SK-N-SH (cell line): ENCODE results near the gene ME1. TPM values are rescaled to one million over a fixed set of nuclear protein-coding genes. Genes with fewer than 3 reads are reported as not detected.

Source experiments
- CTCF ChIA-PET: fragments of 300-600, 350-600 bp; formaldehyde crosslinking; extraction: SDS; loops from one replicate; lab custom pipeline; 2021; lab: Yijun Ruan, JAX
- POLR2A ChIA-PET: fragments of 350-600 bp; sonication (Branson Sonifier 250); formaldehyde crosslinking; extraction: SDS; loops from one replicate; lab custom pipeline; 2020; ENCODE audit warnings: antibody characterized with exemption, inconsistent platforms; lab: Yijun Ruan, JAX
- DNase-seq: peaks from one replicate; pipeline ENCODE4 v3.0.0; 2012
- H2AFZ ChIP-seq: fragments of 200-600 bp; sonication (generic); 2 replicates; pipeline ENCODE4 v1.8.1; 2016; ENCODE audit warnings: antibody characterized with exemption, mild to moderate bottlenecking, low read depth
- H3F3A ChIP-seq: fragments of 200-600 bp; sonication (generic); replicated peaks from 2 replicates; pipeline ENCODE3; 2016; ENCODE audit warnings: antibody characterized with exemption, mild to moderate bottlenecking; ENCODE audit not compliant: insufficient read depth
- H3K27ac ChIP-seq, 2 experiments: fragments of 200-500 bp in 1 of 2; fragments of 200-600 bp in 1 of 2; sonication (Bioruptor generic) in 1 of 2; sonication (generic), shearing (Covaris generic) in 1 of 2; 2 replicates each; pipeline versions ENCODE4 v1.5.1 to v1.6.1; 2014 to 2016; ENCODE audit warnings: low read depth in 2 of 2, inconsistent platforms in 1 of 2, low read length in 1 of 2, mild to moderate bottlenecking in 1 of 2, mixed read lengths in 1 of 2
- H3K27me3 ChIP-seq: fragments of 200-600 bp; sonication (generic), shearing (Covaris generic); 2 replicates; pipeline ENCODE4 v1.6.1; 2016; ENCODE audit warnings: mixed run types; ENCODE audit not compliant: insufficient read depth
- H3K36me3 ChIP-seq, 2 experiments: fragments of 200-500 bp in 1 of 2; fragments of 200-600 bp in 1 of 2; sonication (Bioruptor generic) in 1 of 2; sonication (generic) in 1 of 2; replicated peaks in 1 of 2; 2 replicates each; pipeline versions ENCODE3 to v1.5.1; 2014 to 2016; ENCODE audit warnings: low read length in 1 of 2, mild to moderate bottlenecking in 1 of 2; ENCODE audit not compliant: insufficient read depth in 2 of 2, control insufficient read depth in 1 of 2
- H3K4me1 ChIP-seq, 2 experiments: fragments of 200-500 bp in 1 of 2; fragments of 200-600 bp in 1 of 2; sonication (Bioruptor generic) in 1 of 2; sonication (generic), shearing (Covaris generic) in 1 of 2; 2 replicates each; pipeline versions ENCODE4 v1.5.1 to v1.6.1; 2014 to 2016; ENCODE audit warnings: low read depth in 1 of 2, low read length in 1 of 2, mixed run types in 1 of 2; ENCODE audit not compliant: insufficient read depth in 2 of 2, control insufficient read depth in 1 of 2
- H3K4me2 ChIP-seq: fragments of 200-600 bp; sonication (generic), shearing (Covaris generic); 2 replicates; pipeline ENCODE4 v1.6.1; 2017; ENCODE audit warnings: mixed run types
- H3K4me3 ChIP-seq, 2 experiments: fragments of 200-500 bp in 1 of 2; fragments of 200-600 bp in 1 of 2; sonication (Bioruptor generic) in 1 of 2; sonication (generic), shearing (Covaris generic) in 1 of 2; 2 replicates each; pipeline versions ENCODE4 v1.5.1 to v1.8.1; 2014 to 2016; ENCODE audit warnings: low read depth in 2 of 2, inconsistent platforms in 1 of 2, low read length in 1 of 2, mild to moderate bottlenecking in 1 of 2, mixed read lengths in 1 of 2, moderate library complexity in 1 of 2
- H3K79me2 ChIP-seq: fragments of 200-600 bp; sonication (generic); 2 replicates; pipeline ENCODE4 v1.8.1; 2017; ENCODE audit warnings: mild to moderate bottlenecking; ENCODE audit not compliant: insufficient read depth
- H3K9ac ChIP-seq: fragments of 200-600 bp; sonication (generic); 2 replicates; pipeline ENCODE4 v1.6.1; 2017; ENCODE audit warnings: mixed run types
- H3K9me2 ChIP-seq: fragments of 200-600 bp; sonication (generic); 2 replicates; pipeline ENCODE4 v1.6.1; 2017; ENCODE audit warnings: mixed run types
- H3K9me3 ChIP-seq: fragments of 200-600 bp; sonication (generic); 2 replicates; pipeline ENCODE4 v1.6.1; 2017; ENCODE audit warnings: mixed run types, mild to moderate bottlenecking, moderate library complexity
- H4K20me1 ChIP-seq: fragments of 200-600 bp; sonication (generic); 2 replicates; pipeline ENCODE4 v1.6.1; 2017; ENCODE audit warnings: mild to moderate bottlenecking, mixed run types; ENCODE audit not compliant: insufficient read depth
- CHD2 ChIP-seq: fragments of 150-350 bp; IDR thresholded peaks from 2 replicates; pipeline ENCODE4 v1.6.1; 2018; ENCODE audit warnings: low read length; ENCODE audit not compliant: partially characterized antibody
- CTCF ChIP-seq: fragments of 200-600 bp; sonication (generic); IDR thresholded peaks from 2 replicates; pipeline ENCODE4 v1.6.1; 2017; ENCODE audit warnings: antibody characterized with exemption, mild to moderate bottlenecking, moderate library complexity
- FOSL2 ChIP-seq: IDR thresholded peaks from 2 replicates; pipeline ENCODE4 v1.4.0; 2012; ENCODE audit warnings: low read depth, mild to moderate bottlenecking, moderate library complexity, borderline replicate concordance
- FOXJ3 ChIP-seq: sonication (generic); formaldehyde crosslinking; IDR thresholded peaks from 2 replicates; pipeline ENCODE4 v1.5.1; 2020; ENCODE audit warnings: mild to moderate bottlenecking, missing genetic modification reagents
- GATA2 ChIP-seq: sonication (generic); formaldehyde crosslinking; IDR thresholded peaks from 2 replicates; pipeline ENCODE4 v1.5.0; 2020; ENCODE audit warnings: mild to moderate bottlenecking, missing genetic modification reagents
- MEF2A ChIP-seq: IDR thresholded peaks from 2 replicates; pipeline ENCODE4 v1.4.0; 2012; ENCODE audit warnings: low read depth, borderline replicate concordance
- PBX3 ChIP-seq: IDR thresholded peaks from 2 replicates; pipeline ENCODE4; 2012
- POLR2AphosphoS5 ChIP-seq: IDR thresholded peaks from 2 replicates; pipeline ENCODE4 v1.6.1; 2012; ENCODE audit warnings: low read depth, low read length
- RAD21 ChIP-seq: IDR thresholded peaks from 2 replicates; pipeline ENCODE4 v1.6.1; 2012; ENCODE audit warnings: mild to moderate bottlenecking, low read length
- RCOR1 ChIP-seq: fragments of 150-350 bp; IDR thresholded peaks from 2 replicates; pipeline ENCODE4 v1.6.1; 2017; ENCODE audit warnings: antibody characterized with exemption, low read length
- REST ChIP-seq: IDR thresholded peaks from 2 replicates; pipeline ENCODE4 v1.6.1; 2012; ENCODE audit warnings: mild to moderate bottlenecking, low read depth, low read length, moderate library complexity
- RFX5 ChIP-seq: IDR thresholded peaks from 2 replicates; pipeline ENCODE4 v1.6.1; 2012; ENCODE audit warnings: mild to moderate bottlenecking, improper control_type of control experiment, low read length
- SMC3 ChIP-seq: IDR thresholded peaks from 2 replicates; pipeline ENCODE4 v1.6.1; 2012; ENCODE audit warnings: low read depth, low read length, improper control_type of control experiment
- TCF12 ChIP-seq: IDR thresholded peaks from 2 replicates; pipeline ENCODE4 v1.4.0; 2012
- TEAD4 ChIP-seq: IDR thresholded peaks from 2 replicates; pipeline ENCODE4 v1.4.0; 2012; ENCODE audit warnings: mild to moderate bottlenecking, borderline replicate concordance; ENCODE audit not compliant: insufficient read depth
- YY1 ChIP-seq: IDR thresholded peaks from 2 replicates; pipeline ENCODE4 v1.4.0; 2012; ENCODE audit warnings: low read depth, mild to moderate bottlenecking
- WGBS: methylation state at CpG from one replicate; pipeline ENCODE4 v1.1.6; 2017; ENCODE audit warnings: low lambda C conversion rate; 5-methylcytosine and 5-hydroxymethylcytosine counted together
- polyA plus RNA-seq, 3 experiments: library from polyadenylated mRNA; depleted of rRNA; stranded (reverse); fragments of >200 nt; gene quantifications; 2 replicates each; pipeline ENCODE4 v1.2.3, GENCODE V29; 2012
- TF ChIP-seq, protein P1 (sequence below): fragments of 150-350 bp; IDR thresholded peaks from 2 replicates; pipeline ENCODE4 v1.6.1; 2016; ENCODE audit warnings: mild to moderate bottlenecking, low read depth, low read length
- TF ChIP-seq, protein P2 (sequence below): fragments of 150-350 bp; IDR thresholded peaks from 2 replicates; pipeline ENCODE4 v1.6.1; 2017; ENCODE audit warnings: antibody characterized with exemption, low read length, low read depth, borderline replicate concordance
- TF ChIP-seq, protein P3 (sequence below): IDR thresholded peaks from 2 replicates; pipeline ENCODE4 v1.4.0; 2012; ENCODE audit warnings: low read depth

Gene ME1
- polyA plus RNA-seq, 1 of the 3 experiments (the other 2 are of a cell fraction), result 4.9 TPM

DNA sequence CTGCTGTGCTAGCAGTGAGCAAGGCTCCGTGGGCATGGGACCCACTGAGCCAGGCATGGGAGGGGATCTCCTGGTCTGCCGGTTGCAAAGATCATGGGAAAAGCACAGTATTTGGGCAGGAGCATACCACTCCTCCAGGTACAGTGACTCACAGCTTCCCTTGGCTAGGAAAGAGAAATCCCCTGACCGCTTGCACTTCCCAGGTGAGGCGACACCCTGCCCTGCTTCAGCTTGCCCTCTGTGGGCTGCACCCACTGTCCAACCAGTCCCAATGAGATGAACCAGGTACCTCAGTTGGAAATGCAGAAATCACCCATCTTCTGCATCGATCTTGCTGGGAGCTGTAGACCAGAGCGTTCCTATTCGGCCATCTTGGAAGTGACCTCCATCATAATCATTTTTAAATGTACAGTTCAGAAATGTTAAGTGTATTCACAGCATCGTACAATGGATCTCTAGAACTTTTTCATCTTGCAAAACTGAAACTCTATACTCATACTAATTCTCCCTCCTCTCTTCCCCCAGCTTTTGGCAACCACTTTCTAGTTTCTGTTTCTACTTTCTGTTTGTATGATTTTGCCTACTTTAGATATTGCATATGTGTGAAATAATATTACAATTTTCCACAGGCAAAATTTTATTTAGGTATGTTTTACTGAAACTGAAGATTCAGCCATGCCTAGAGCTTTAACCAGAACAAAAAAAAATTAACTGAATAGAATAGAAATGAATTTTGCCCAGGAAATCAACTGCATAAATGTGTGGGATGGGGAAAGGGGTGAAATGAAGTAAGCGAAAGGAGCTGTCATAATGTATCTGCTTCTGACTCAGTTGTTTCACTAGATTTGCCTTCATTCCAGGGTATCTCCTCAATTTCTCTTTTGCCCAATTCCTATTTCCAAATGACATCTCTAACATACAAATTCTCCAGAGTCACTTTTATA, 137.7 kb downstream of the ME1 start:
- H3K9me2 ChIP-seq, result no peaks in the 10 kb centered on the region
- POLR2A ChIA-PET, result no interaction called here

More for the DNA sequence above, 137.7 kb downstream of the ME1 start:
- no peak for DNase-seq
- Histone ChIP-seq H3F3A (no peaks in the 10 kb centered on the region), H3K36me3 (no peaks in the 10 kb centered on the region), H3K9me3 (no peaks in the 10 kb centered on the region), H3K4me3 (no peak overlapping the region), H3K27me3 (no peaks in the 10 kb centered on the region), H3K4me1 (no peaks in the 10 kb centered on the region), H3K27ac (no peak overlapping the region), H3K4me2 (no peak overlapping the region), H4K20me1 (no peaks in the 10 kb centered on the region), H2AFZ (no peak overlapping the region), H3K79me2 (no peaks in the 10 kb centered on the region), H3K9ac (no peak overlapping the region)
- 96% methylated on average over 8 of the region's 9 CpGs for WGBS
- TF ChIP-seq FOSL2 (no peak), GATA2 (no peak), YY1 (no peak), RAD21 (no peak), CTCF (no peak), FOXJ3 (CRISPR knock-in tag) (no peak), MEF2A (no peak), PBX3 (no peak), POLR2AphosphoS5 (no peak), RFX5 (no peak), TEAD4 (no peak), SMC3 (no peak), TCF12 (no peak), RCOR1 (no peak), CHD2 (no peak), REST (no peak)
- TF ChIP-seq, protein P1, sequence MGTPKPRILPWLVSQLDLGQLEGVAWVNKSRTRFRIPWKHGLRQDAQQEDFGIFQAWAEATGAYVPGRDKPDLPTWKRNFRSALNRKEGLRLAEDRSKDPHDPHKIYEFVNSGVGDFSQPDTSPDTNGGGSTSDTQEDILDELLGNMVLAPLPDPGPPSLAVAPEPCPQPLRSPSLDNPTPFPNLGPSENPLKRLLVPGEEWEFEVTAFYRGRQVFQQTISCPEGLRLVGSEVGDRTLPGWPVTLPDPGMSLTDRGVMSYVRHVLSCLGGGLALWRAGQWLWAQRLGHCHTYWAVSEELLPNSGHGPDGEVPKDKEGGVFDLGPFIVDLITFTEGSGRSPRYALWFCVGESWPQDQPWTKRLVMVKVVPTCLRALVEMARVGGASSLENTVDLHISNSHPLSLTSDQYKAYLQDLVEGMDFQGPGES, result no peak
- TF ChIP-seq, protein P2, sequence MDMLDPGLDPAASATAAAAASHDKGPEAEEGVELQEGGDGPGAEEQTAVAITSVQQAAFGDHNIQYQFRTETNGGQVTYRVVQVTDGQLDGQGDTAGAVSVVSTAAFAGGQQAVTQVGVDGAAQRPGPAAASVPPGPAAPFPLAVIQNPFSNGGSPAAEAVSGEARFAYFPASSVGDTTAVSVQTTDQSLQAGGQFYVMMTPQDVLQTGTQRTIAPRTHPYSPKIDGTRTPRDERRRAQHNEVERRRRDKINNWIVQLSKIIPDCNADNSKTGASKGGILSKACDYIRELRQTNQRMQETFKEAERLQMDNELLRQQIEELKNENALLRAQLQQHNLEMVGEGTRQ, result no peak
- TF ChIP-seq, protein P3, sequence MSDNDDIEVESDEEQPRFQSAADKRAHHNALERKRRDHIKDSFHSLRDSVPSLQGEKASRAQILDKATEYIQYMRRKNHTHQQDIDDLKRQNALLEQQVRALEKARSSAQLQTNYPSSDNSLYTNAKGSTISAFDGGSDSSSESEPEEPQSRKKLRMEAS, result no peak
- CTCF ChIA-PET, result interaction anchor here (0.9 to 1.2 kb wide), 3 partner anchors 19 to 71 kb away, joined by 3 to 5 read pairs (median 5); no protein-coding TSS in a partner anchor
